Measurements from ENCODE around the gene FASTKD3.

DNA sequence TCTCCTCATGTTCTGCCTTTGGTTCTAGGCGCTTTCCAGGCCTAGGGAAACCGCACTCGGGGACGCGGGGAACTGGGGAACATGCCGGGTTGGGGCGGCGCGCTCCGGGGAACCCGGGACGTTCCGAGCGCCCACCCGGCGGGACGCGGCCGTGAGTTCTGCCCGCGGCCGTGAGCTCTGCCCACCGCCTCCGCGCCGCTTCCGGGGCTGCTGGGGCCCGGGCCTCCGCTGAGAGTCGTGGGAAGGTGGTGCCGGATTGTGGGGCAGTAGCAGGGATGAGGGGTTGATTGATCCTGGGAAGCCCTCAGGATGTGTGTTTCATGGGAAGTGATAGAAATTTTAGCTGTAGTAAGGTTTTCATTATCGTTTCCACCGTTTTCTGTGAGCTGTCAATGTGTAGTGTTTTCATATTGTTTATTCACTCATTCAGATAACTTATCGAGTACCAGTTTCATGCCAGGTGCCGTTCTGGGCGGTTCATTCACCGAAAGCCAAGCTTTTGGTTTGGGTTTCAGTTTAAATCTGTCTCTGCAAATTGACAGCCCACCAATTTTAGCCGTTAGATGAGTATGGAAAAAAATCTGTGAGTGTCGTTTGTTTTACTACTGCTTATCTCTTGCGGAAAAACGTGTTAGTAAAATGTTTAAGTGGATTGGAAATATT lies 774 bp upstream of the FASTKD3 start:
- TF ChIP-seq, protein P1, sequence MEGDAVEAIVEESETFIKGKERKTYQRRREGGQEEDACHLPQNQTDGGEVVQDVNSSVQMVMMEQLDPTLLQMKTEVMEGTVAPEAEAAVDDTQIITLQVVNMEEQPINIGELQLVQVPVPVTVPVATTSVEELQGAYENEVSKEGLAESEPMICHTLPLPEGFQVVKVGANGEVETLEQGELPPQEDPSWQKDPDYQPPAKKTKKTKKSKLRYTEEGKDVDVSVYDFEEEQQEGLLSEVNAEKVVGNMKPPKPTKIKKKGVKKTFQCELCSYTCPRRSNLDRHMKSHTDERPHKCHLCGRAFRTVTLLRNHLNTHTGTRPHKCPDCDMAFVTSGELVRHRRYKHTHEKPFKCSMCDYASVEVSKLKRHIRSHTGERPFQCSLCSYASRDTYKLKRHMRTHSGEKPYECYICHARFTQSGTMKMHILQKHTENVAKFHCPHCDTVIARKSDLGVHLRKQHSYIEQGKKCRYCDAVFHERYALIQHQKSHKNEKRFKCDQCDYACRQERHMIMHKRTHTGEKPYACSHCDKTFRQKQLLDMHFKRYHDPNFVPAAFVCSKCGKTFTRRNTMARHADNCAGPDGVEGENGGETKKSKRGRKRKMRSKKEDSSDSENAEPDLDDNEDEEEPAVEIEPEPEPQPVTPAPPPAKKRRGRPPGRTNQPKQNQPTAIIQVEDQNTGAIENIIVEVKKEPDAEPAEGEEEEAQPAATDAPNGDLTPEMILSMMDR (conservative IDR thresholded peaks at IDR 0.05; ENCODE audit: low read length): no peak
- no peak for TF ChIP-seq EZH2phosphoT487 (IDR thresholded peaks at IDR 0.05; ENCODE audit: borderline replicate concordance, low read depth, low read length)

Data from OCI-LY7 (cell line).